Liver (tissue), 9 donors: ENCODE results near the gene CCDC63. TPM values are rescaled to one million over a fixed set of nuclear protein-coding genes. Genes with fewer than 3 reads are reported as not detected.

Source experiments
- DNase-seq: peaks from one replicate; pipeline ENCODE4 v3.0.0-alpha.2; 2017; ENCODE audit warnings: low spot score
- H3K27ac ChIP-seq, 2 donors: one replicate each; pipeline ENCODE4 v1.7.0; 2013; ENCODE audit warnings: inconsistent platforms in 2 of 2, low read length in 2 of 2, control low read depth in 1 of 2, low read depth in 1 of 2, mild to moderate bottlenecking in 1 of 2
- H3K27me3 ChIP-seq, 4 donors: one replicate each; pipeline versions ENCODE4 v1.6.1 to v1.7.0; 2013; ENCODE audit warnings: low read length in 3 of 4, inconsistent platforms in 1 of 4, mild to moderate bottlenecking in 1 of 4, moderate library complexity in 1 of 4; ENCODE audit not compliant: control insufficient read depth in 4 of 4, insufficient read depth in 4 of 4
- H3K36me3 ChIP-seq, 4 donors: one replicate each; pipeline versions ENCODE4 v1.6.1 to v1.7.0; 2013; ENCODE audit warnings: low read length in 3 of 4, mild to moderate bottlenecking in 3 of 4, low read depth in 1 of 4, moderate library complexity in 1 of 4; ENCODE audit not compliant: control insufficient read depth in 4 of 4, insufficient read depth in 3 of 4
- H3K4me1 ChIP-seq, 4 donors: one replicate each; pipeline versions ENCODE4 v1.6.1 to v1.7.0; 2013; ENCODE audit warnings: low read length in 3 of 4, mild to moderate bottlenecking in 3 of 4, moderate library complexity in 1 of 4; ENCODE audit not compliant: control insufficient read depth in 4 of 4, insufficient read depth in 4 of 4
- H3K4me3 ChIP-seq, 3 donors: one replicate each; pipeline versions ENCODE4 v1.6.1 to v1.7.0; 2013; ENCODE audit warnings: low read length in 3 of 3, control low read depth in 1 of 3, low read depth in 1 of 3, mild to moderate bottlenecking in 1 of 3
- H3K9ac ChIP-seq, 2 donors: one replicate each; pipeline ENCODE4 v1.7.0; 2013; ENCODE audit warnings: low read length in 2 of 2, mild to moderate bottlenecking in 2 of 2, moderate library complexity in 2 of 2, control low read depth in 1 of 2, low read depth in 1 of 2
- H3K9me3 ChIP-seq, 4 donors: one replicate each; pipeline versions ENCODE4 v1.6.1 to v1.7.0; 2013; ENCODE audit warnings: low read length in 3 of 4; ENCODE audit not compliant: control insufficient read depth in 4 of 4
- ATF3 ChIP-seq: IDR thresholded peaks from 2 replicates; pipeline ENCODE4 v1.6.1; 2016; ENCODE audit warnings: antibody characterized with exemption
- CTCF ChIP-seq: fragments of 150-350 bp; IDR thresholded peaks from 2 replicates; pipeline ENCODE4 v1.5.1; 2017; ENCODE audit warnings: improper control_type of control experiment, low read depth, low read length; ENCODE audit not compliant: missing input control
- EGR1 ChIP-seq, 2 donors: IDR thresholded peaks; 2 replicates each; pipeline ENCODE4 v1.6.1; 2016 to 2018; ENCODE audit warnings: antibody characterized with exemption in 2 of 2, low read depth in 2 of 2
- FOXA1 ChIP-seq: IDR thresholded peaks from 2 replicates; pipeline ENCODE4 v1.6.1; 2016; ENCODE audit warnings: antibody characterized with exemption
- FOXA2 ChIP-seq: IDR thresholded peaks from 2 replicates; pipeline ENCODE4 v1.6.1; 2016; ENCODE audit warnings: antibody characterized with exemption
- GABPA ChIP-seq, 2 donors: IDR thresholded peaks in 1 of 2; conservative IDR thresholded peaks in 1 of 2; 2 replicates each; pipeline ENCODE4 v1.6.1; 2016; ENCODE audit warnings: antibody characterized with exemption in 2 of 2, mild to moderate bottlenecking in 1 of 2, moderate library complexity in 1 of 2
- HNF4A ChIP-seq, 2 donors: conservative IDR thresholded peaks; 2 replicates each; pipeline ENCODE4 v1.6.1; 2016; ENCODE audit warnings: antibody characterized with exemption in 2 of 2, mild to moderate bottlenecking in 2 of 2
- HNF4G ChIP-seq: IDR thresholded peaks from 2 replicates; pipeline ENCODE4 v1.6.1; 2016; ENCODE audit warnings: antibody characterized with exemption
- JUND ChIP-seq, 2 donors: IDR thresholded peaks; 2 replicates each; pipeline ENCODE4 v1.6.1; 2016; ENCODE audit warnings: antibody characterized with exemption in 2 of 2
- MAX ChIP-seq: IDR thresholded peaks from 2 replicates; pipeline ENCODE4 v1.6.1; 2016; ENCODE audit warnings: antibody characterized with exemption
- RAD21 ChIP-seq, 2 donors: IDR thresholded peaks; 2 replicates each; pipeline ENCODE4 v1.6.1; 2016; ENCODE audit warnings: antibody characterized with exemption in 2 of 2, mild to moderate bottlenecking in 2 of 2
- REST ChIP-seq: IDR thresholded peaks from 2 replicates; pipeline ENCODE4 v1.6.1; 2016; ENCODE audit warnings: antibody characterized with exemption, mild to moderate bottlenecking
- RXRA ChIP-seq, 2 donors: IDR thresholded peaks; 2 replicates each; pipeline ENCODE4 v1.6.1; 2017 to 2018; ENCODE audit warnings: antibody characterized with exemption in 2 of 2, mild to moderate bottlenecking in 1 of 2
- SP1 ChIP-seq: IDR thresholded peaks from 2 replicates; pipeline ENCODE4 v1.6.1; 2018; ENCODE audit warnings: antibody characterized with exemption, mild to moderate bottlenecking
- TAF1 ChIP-seq: conservative IDR thresholded peaks from 2 replicates; pipeline ENCODE4 v1.6.1; 2016; ENCODE audit warnings: antibody characterized with exemption, mild to moderate bottlenecking
- YY1 ChIP-seq: IDR thresholded peaks from 2 replicates; pipeline ENCODE4 v1.6.1; 2016; ENCODE audit warnings: antibody characterized with exemption, mild to moderate bottlenecking
- WGBS: extraction: QIAGEN DNeasy Blood & Tissue Kit; methylation state at CpG from one replicate; pipeline ENCODE4 v1.1.7; 2013; 5-methylcytosine and 5-hydroxymethylcytosine counted together
- polyA plus RNA-seq, 2 donors: library from polyadenylated mRNA; stranded (reverse) in 1 of 2; unstranded in 1 of 2; fragments of 200-250 nt in 1 of 2; fragments of >200 nt in 1 of 2; fragmentation: Nextera tagmentation in 1 of 2; extraction: Ambion mirVana in 1 of 2; gene quantifications; one replicate each; pipeline versions ENCODE4 v1.2.1 to v1.2.3, GENCODE V29; 2013 to 2015
- total RNA-seq, 2 donors: library from RNA; depleted of rRNA; stranded (reverse); fragments of >200 nt; gene quantifications; one replicate each; pipeline ENCODE4 v1.2.3, GENCODE V29; 2014
- donor health status: healthy.
- donor health status: healthy.
- donor health status: healthy.
- donor health status: healthy.
- donor health status: healthy.

The CCDC63 gene
- total and polyA plus RNA-seq, 4 donors, result not detected

GRCh38 chr12:110819150-110819549 lies 27.6 kb upstream of the CCDC63 start:
- no peak overlapping the region for H3K27ac ChIP-seq

GRCh38 chr12:110819646-110820045 lies 27.1 kb upstream of the CCDC63 start:
- no peaks in the 10 kb centered on the region for H3K9me3 ChIP-seq
- DNase-seq, result no peak
- no peaks in the 10 kb centered on the region for H3K4me1 ChIP-seq
- no peaks in the 10 kb centered on the region for H3K27me3 ChIP-seq
- no peak overlapping the region for H3K4me3 ChIP-seq
- no peak overlapping the region for H3K9ac ChIP-seq
- H3K36me3 ChIP-seq, result no peaks in the 10 kb centered on the region
- no peak overlapping the region for H3K27ac ChIP-seq
- WGBS, result 86% methylated on average over 5 of the region's 5 CpGs
- TF ChIP-seq TAF1, result no peak
- TF ChIP-seq HNF4A (conservative IDR thresholded peaks at IDR 0.05), result no peak
- no peak for TF ChIP-seq JUND (IDR thresholded peaks at IDR 0.05)
- no peak for TF ChIP-seq YY1
- TF ChIP-seq RAD21 (IDR thresholded peaks at IDR 0.05), result no peak
- no peak for TF ChIP-seq REST
- no peak for TF ChIP-seq GABPA (IDR thresholded peaks at IDR 0.05 in 1 of 2, conservative IDR thresholded peaks at IDR 0.05 in 1 of 2)
- TF ChIP-seq FOXA1, result no peak
- TF ChIP-seq RXRA (IDR thresholded peaks at IDR 0.05), result no peak
- no peak for TF ChIP-seq SP1
- no peak for TF ChIP-seq FOXA2

More at GRCh38 chr12:110819150-110819549, 27.6 kb upstream of the CCDC63 start:
- H3K27me3 ChIP-seq, result no peaks in the 10 kb centered on the region
- WGBS, result 96% methylated on average over 3 of the region's 3 CpGs
- DNase-seq, result no peak
- no peaks in the 10 kb centered on the region for H3K9me3 ChIP-seq
- no peak overlapping the region for H3K9ac ChIP-seq
- H3K36me3 ChIP-seq, result no peaks in the 10 kb centered on the region
- H3K4me3 ChIP-seq, result no peak overlapping the region
- no peaks in the 10 kb centered on the region for H3K4me1 ChIP-seq
- TF ChIP-seq EGR1 (IDR thresholded peaks at IDR 0.05; ENCODE audit: low read depth in 2 of 2), result no peak
- no peak for TF ChIP-seq REST
- no peak for TF ChIP-seq YY1
- no peak for TF ChIP-seq ATF3
- TF ChIP-seq HNF4G, result no peak
- no peak for TF ChIP-seq HNF4A (conservative IDR thresholded peaks at IDR 0.05)
- TF ChIP-seq FOXA1, result no peak
- no peak for TF ChIP-seq MAX
- TF ChIP-seq RAD21 (IDR thresholded peaks at IDR 0.05), result no peak
- no peak for TF ChIP-seq CTCF
- TF ChIP-seq JUND (IDR thresholded peaks at IDR 0.05), result no peak
- no peak for TF ChIP-seq FOXA2
- no peak for TF ChIP-seq RXRA (IDR thresholded peaks at IDR 0.05)
